HG03457 (cell line): ENCODE measurements around the gene RNF135.
"Not testable (repeated sequence)": the region's sequence is repeated elsewhere in the genome, so short reads cannot be mapped to it uniquely, and the experiment has no call there.

Source experiments
- ATAC-seq: cut with Tn5 transposase; IDR thresholded peaks from one replicate; pipeline ENCODE4 v1.9.1; 2021; ENCODE audit warnings: moderate number of reproducible peaks; ENCODE audit not compliant: unreplicated experiment

Gene RNF135, protein sequence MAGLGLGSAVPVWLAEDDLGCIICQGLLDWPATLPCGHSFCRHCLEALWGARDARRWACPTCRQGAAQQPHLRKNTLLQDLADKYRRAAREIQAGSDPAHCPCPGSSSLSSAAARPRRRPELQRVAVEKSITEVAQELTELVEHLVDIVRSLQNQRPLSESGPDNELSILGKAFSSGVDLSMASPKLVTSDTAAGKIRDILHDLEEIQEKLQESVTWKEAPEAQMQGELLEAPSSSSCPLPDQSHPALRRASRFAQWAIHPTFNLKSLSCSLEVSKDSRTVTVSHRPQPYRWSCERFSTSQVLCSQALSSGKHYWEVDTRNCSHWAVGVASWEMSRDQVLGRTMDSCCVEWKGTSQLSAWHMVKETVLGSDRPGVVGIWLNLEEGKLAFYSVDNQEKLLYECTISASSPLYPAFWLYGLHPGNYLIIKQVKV

DNA sequence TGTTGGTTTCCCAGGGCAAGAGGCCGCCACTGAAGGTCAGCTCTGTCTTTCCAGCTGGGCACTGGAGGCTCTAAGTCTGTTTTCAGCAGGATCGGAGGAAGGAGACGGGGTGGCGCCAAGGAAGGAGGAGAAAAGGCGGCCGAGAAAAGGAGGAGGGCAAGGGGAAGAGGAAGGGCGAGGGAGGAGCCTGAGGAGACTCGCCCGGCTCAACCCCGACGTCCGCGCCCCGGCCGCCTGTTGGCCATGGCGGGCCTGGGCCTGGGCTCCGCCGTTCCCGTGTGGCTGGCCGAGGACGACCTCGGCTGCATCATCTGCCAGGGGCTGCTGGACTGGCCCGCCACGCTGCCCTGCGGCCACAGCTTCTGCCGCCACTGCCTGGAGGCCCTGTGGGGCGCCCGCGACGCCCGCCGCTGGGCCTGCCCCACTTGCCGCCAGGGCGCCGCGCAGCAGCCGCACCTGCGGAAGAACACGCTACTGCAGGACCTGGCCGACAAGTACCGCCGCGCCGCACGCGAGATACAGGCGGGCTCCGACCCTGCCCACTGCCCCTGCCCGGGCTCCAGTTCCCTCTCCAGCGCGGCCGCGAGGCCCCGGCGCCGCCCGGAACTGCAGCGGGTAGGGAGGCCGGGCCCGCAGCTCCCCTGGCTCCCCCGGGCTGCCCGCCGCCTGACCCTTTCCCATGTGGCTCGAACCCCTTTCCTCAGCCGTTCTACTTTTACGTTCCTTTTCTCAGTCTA, at the start of gene RNF135:
TSS of gene RNF135 (plus strand) at position 209 of the 737 bp plus-strand sequence. CDS start at position 244, 35 bp downstream.
- peak; percentile 35 for ATAC-seq

GRCh38 chr17:30921544-30922196, 49.2 kb upstream of the RNF135 start, which contains the start of gene ADAP2:
TSS of gene ADAP2 (plus strand) at chr17:30921945. CDS start at chr17:30922015, 70 bp downstream.
- no peak for ATAC-seq

GRCh38 chr17:30922235-30923030, 48.4 kb upstream of the RNF135 start:
- ATAC-seq: no peak

- ATAC-seq: no peak
Measured at GRCh38 chr17:30924341-30924740, 46.5 kb upstream of the RNF135 start.

GRCh38 chr17:30926516-30926915, 44.3 kb upstream of the RNF135 start:
- ATAC-seq: no peak

- no peak for ATAC-seq
Measured at GRCh38 chr17:30927756-30928155, 43.1 kb upstream of the RNF135 start.

DNA sequence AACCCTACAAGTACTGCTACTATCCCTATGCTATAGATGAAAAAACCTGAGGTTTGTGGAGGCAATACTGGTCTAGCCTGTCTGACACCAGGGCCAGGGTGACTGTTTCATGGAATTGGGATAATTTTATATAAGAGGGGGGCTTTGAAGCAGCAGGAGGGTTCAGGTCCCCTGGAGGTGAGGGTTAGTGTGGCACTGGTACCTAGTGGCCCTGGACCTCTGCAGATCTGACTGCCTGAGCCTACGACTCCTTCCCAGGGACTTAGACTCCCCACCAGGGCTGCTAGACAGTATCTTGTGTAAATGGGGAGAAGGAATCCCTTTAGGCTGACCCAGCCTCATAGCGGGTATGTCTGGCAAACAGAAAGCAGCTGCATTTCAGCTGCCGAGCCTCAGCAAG, 42.3 kb upstream of the RNF135 start:
- no peak for ATAC-seq

- no peak for ATAC-seq
Measured at GRCh38 chr17:30929081-30929633, 41.7 kb upstream of the RNF135 start.

DNA sequence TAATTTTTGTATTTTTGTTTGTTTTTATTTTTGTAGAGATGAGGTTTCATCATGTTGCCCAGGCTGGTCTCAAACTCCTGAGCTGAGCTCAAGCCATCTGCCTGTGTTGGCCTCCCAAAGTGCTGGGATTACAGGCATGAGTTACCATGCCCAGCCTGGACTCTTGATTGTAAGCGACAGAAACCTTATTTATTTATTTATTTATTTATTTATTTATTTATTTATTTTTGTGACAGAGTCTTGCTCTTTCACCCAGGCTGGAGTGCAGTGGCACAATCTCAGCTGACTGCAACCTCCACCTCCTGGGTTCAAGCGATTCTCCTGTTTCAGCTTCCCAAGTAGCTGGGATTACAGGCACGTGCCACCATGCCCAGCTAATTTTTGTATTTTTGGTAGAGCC, 41.0 kb upstream of the RNF135 start:
- not testable (repeated sequence) for ATAC-seq

- no peak for ATAC-seq
Measured at GRCh38 chr17:30930495-30930894, 40.3 kb upstream of the RNF135 start.

DNA sequence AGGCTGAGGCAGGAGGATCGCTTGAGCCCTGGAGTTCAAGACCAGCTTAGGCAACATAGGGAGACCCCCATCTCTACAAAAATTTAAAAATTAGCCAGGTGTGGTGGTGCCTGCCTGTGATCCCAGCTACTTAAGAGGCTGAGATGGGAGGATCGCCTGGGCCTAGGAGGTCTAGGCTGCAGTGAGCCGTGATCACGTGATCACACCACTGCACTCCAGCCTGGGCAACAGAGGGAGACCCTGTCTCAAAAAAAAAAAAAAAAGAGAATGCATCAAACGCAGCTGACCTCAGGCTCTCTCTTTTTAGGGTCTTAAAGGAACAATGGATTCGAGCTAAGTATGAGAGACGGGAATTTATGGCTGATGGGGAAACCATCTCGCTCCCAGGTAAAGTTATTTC, 39.3 kb upstream of the RNF135 start:
- not testable (repeated sequence) for ATAC-seq

- no peak for ATAC-seq
Measured at GRCh38 chr17:30933966-30934365, 36.9 kb upstream of the RNF135 start.

- no peak for ATAC-seq
Measured at GRCh38 chr17:30939051-30939689, 31.7 kb upstream of the RNF135 start.

GRCh38 chr17:30942308-30943079, 28.3 kb upstream of the RNF135 start:
- ATAC-seq: no peak

DNA sequence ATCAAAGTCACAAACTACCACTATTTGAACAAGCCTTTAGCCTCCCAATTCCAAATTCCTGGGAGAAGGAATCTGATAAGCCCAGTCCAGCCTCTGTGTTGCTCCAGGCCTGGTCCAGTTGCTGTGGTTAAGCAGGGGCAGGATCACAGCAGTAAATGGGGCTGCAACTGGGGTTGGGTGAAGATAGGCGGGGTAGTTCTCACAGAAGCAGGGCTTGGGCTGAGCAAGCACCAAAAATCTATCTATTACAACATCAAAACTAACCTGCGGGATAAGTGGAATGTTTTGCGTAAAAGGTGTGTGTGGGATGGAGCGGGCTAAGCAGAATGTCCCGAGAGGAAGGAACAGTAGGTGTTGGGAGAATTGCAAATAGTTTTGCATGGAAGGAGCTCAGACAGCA, 23.0 kb upstream of the RNF135 start:
- no peak for ATAC-seq

DNA sequence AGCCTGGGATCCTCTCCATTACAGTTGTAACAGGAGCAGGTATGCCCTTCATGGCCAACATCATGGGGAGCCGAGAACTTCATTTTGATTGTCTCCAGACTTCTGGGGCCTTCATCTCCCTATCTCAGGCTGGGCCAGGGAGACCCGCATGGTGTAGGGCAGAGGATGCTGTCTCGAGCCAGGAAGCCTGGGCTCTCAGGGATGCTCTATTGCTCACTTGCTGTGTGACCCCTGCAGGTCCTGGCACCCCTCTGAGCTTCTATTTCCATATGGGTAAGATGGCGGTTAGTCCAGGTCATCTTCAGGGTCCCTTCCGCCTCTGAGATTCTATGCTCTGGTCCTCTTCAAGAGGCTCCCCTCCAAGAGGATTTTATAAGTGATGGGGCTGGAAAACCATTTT, 20.6 kb upstream of the RNF135 start:
- no peak for ATAC-seq

- no peak for ATAC-seq
Measured at GRCh38 chr17:30950669-30951399, 20.0 kb upstream of the RNF135 start.

DNA sequence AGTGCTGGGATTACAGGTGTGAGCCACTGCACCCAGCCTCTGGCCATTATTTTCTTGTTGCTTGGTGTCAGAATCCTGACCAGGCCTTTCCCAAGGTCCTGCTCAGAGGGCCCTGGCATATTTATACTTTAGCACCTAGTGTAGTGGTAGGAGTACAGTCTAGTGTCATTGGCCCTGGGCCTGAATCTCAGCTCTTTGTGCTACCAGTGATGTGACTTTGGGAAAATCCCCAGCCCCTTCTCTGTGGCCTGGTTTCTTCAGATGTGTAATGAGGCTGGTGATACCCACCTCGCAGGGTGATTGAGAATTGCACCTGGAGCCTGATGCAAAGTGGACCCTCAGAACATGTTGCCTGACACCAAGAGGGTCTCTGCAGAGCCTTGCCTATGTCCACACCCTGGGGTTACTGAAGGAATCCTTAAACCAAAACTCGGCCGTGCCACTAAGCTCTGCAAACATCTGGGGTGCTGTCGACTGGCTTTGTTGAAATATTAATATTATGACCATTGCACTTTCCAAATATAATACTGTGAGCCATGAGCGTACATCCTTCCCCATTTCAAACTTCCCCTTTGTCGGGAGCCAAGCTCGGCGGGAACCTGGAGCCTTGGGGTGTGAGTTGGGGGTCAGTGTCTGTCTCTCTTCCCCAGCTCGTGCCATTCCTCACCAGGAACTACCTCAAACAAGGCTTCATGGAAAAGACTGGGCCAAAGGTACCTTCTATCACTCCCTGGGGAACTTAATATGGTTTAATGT, 18.0 kb upstream of the RNF135 start:
- ATAC-seq: no peak
